ENCODE measurements around the gene SPDYE1.
"Not testable (repeated sequence)": the region's sequence is repeated elsewhere in the genome, so short reads cannot be mapped to it uniquely, and the experiment has no call there.

DNA sequence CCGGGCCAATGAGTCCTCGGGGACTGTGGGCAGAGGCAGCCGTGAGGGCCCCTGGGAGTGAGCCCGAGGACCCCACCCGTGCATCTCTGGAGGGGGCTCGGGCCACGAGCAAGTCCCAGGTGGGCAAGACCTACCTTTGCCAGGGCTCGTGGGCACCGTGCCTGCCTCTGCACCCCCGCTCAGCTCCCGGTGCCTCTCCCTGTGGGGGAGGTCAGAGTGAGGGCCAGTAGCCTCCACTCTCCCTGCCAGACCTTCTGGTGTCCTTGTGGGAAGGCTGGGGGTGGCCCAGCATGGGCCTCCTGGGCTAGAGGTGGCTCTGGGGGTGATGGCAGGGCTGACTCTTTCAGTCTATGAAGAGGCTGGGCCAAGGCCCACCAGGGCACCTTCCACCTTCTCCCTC is 31.7 kb downstream of the SPDYE1 start:
- TF ChIP-seq, protein P1, sequence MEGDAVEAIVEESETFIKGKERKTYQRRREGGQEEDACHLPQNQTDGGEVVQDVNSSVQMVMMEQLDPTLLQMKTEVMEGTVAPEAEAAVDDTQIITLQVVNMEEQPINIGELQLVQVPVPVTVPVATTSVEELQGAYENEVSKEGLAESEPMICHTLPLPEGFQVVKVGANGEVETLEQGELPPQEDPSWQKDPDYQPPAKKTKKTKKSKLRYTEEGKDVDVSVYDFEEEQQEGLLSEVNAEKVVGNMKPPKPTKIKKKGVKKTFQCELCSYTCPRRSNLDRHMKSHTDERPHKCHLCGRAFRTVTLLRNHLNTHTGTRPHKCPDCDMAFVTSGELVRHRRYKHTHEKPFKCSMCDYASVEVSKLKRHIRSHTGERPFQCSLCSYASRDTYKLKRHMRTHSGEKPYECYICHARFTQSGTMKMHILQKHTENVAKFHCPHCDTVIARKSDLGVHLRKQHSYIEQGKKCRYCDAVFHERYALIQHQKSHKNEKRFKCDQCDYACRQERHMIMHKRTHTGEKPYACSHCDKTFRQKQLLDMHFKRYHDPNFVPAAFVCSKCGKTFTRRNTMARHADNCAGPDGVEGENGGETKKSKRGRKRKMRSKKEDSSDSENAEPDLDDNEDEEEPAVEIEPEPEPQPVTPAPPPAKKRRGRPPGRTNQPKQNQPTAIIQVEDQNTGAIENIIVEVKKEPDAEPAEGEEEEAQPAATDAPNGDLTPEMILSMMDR (IDR thresholded peaks at IDR 0.05) = not testable (repeated sequence)
- TF ChIP-seq POLR2A (IDR thresholded peaks at IDR 0.05); POLR2AphosphoS5 (IDR thresholded peaks at IDR 0.05); EP300 (IDR thresholded peaks at IDR 0.05; ENCODE audit: low read depth): not testable (repeated sequence)

All from transverse colon (tissue), 4 donors.